Measurements from ENCODE around the gene PDS5A. TPM values are rescaled to one million over a fixed set of nuclear protein-coding genes. Genes with fewer than 3 reads are reported as not detected.
"Not testable (repeated sequence)": the region's sequence is repeated elsewhere in the genome, so short reads cannot be mapped to it uniquely, and the experiment has no call there.

PDS5A gene
- total RNA-seq, 4 donors from 2014 or later, result 42.9 to 107 (median 68.9) TPM

DNA sequence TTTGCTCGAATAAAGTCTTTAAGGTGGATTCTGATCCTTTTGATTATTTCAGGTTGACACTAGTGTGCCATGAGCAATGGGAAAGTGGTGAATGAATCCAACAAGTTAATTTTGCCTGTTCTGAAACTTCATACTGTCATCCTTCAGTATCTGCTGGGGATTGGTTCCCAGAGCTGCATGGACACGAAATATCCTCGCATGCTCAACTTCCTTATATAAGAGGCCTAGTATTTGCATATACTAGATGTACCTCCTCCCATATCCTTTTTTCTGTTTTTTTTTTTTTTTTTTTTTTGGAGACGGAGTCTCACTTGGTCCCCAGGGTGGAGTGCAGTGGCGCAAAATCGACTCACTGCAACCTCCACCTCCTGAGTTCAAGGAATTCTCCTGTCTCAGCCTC is 23.0 kb upstream of the PDS5A start:
- no peak for DNase-seq
- Histone ChIP-seq H3K4me1 (no peaks in the 10 kb centered on the region), H3K36me3 (no peaks in the 10 kb centered on the region), H3K4me3 (no peak overlapping the region), H3K27ac (no peak overlapping the region), H3K9me3 (no peaks in the 10 kb centered on the region), H3K27me3 (no peaks in the 10 kb centered on the region)
- intact Hi-C loops (cut with DNase I; ENCODE audit: low total_unique reads), result no loop called here
- TF ChIP-seq, protein P1, sequence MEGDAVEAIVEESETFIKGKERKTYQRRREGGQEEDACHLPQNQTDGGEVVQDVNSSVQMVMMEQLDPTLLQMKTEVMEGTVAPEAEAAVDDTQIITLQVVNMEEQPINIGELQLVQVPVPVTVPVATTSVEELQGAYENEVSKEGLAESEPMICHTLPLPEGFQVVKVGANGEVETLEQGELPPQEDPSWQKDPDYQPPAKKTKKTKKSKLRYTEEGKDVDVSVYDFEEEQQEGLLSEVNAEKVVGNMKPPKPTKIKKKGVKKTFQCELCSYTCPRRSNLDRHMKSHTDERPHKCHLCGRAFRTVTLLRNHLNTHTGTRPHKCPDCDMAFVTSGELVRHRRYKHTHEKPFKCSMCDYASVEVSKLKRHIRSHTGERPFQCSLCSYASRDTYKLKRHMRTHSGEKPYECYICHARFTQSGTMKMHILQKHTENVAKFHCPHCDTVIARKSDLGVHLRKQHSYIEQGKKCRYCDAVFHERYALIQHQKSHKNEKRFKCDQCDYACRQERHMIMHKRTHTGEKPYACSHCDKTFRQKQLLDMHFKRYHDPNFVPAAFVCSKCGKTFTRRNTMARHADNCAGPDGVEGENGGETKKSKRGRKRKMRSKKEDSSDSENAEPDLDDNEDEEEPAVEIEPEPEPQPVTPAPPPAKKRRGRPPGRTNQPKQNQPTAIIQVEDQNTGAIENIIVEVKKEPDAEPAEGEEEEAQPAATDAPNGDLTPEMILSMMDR (IDR thresholded peaks at IDR 0.05), result no peak
- TF ChIP-seq POLR2A (IDR thresholded peaks at IDR 0.05), result no peak

GRCh38 chr4:39998659-39999345 is 21.1 kb upstream of the PDS5A start:
- Histone ChIP-seq H3K4me3 (no peak overlapping the region), H3K36me3 (no peaks in the 10 kb centered on the region), H3K27me3 (no peaks in the 10 kb centered on the region), H3K27ac (no peak overlapping the region), H3K4me1 (no peaks in the 10 kb centered on the region), H3K9me3 (no peaks in the 10 kb centered on the region)
- TF ChIP-seq POLR2A (IDR thresholded peaks at IDR 0.05), result no peak
- TF ChIP-seq, protein P1 (IDR thresholded peaks at IDR 0.05), result no peak
- intact Hi-C loops (cut with DNase I; ENCODE audit: low total_unique reads), result no loop called here
- no peak for DNase-seq

DNA sequence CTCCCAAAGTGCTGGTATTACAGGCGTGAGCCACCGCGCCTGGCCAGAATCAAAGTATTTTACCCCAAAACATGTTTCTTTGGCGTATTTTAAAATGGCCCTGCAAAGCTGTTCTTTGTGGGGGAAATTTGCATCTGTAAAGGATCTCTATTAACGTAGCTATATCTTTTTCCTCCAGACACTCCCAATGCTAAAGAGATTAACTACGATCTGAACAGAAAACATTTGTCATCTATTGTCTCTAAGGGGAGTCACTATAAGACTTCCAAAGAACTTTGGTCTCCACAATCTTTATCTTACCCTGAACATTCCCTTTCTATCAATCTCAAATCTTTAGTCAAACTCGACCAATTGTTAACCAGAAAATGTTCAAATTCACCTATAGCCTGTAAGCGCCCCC is 19.1 kb upstream of the PDS5A start:
- no peak for DNase-seq
- Histone ChIP-seq H3K36me3 (no peaks in the 10 kb centered on the region), H3K4me1 (no peaks in the 10 kb centered on the region), H3K4me3 (no peak overlapping the region), H3K27me3 (no peaks in the 10 kb centered on the region), H3K27ac (no peak overlapping the region), H3K9me3 (no peaks in the 10 kb centered on the region)
- TF ChIP-seq POLR2A (IDR thresholded peaks at IDR 0.05), result no peak
- TF ChIP-seq, protein P1 (IDR thresholded peaks at IDR 0.05), result no peak
- intact Hi-C loops (cut with DNase I; ENCODE audit: low total_unique reads), result no loop called here

GRCh38 chr4:39994406-39994805 is 16.7 kb upstream of the PDS5A start:
- Histone ChIP-seq H3K27ac (no peak overlapping the region), H3K4me1 (no peaks in the 10 kb centered on the region), H3K4me3 (no peak overlapping the region), H3K9me3 (no peaks in the 10 kb centered on the region), H3K36me3 (no peaks in the 10 kb centered on the region), H3K27me3 (no peaks in the 10 kb centered on the region)
- no peak for TF ChIP-seq POLR2A (IDR thresholded peaks at IDR 0.05)
- TF ChIP-seq, protein P1 (IDR thresholded peaks at IDR 0.05), result no peak
- intact Hi-C loops (cut with DNase I; ENCODE audit: low total_unique reads), result no loop called here
- DNase-seq, result no peak

DNA sequence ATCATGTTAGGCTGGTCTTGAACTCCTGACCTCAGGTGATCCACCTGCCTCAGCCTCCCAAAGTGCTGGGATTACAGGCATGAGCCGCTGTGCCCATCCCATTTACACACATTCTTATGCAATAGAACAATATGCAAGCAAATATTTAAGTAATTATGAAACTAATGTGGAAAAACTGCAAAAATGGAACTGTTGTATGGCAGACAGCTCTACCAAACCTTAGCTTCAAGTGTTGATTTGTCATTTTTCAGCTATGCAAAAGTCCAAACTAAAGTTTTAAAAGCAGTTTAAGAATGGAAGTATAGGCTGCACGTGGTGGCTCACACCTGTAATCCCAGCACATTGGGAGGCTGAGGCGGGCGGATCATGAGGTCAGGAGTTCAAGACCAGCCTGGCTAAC is 11.7 kb upstream of the PDS5A start:
- DNase-seq; H3K36me3 ChIP-seq; H3K27me3 ChIP-seq; H3K4me3 ChIP-seq; intact Hi-C loops (cut with DNase I; ENCODE audit: low total_unique reads); H3K9me3 ChIP-seq; H3K4me1 ChIP-seq; H3K27ac ChIP-seq: not testable (repeated sequence)

- intact Hi-C loops (cut with DNase I; ENCODE audit: low total_unique reads), result no loop called here
- no peaks in the 10 kb centered on the region for H3K9me3 ChIP-seq
- no peaks in the 10 kb centered on the region for H3K4me1 ChIP-seq
Observed at GRCh38 chr4:39987485-39987884, 9.8 kb upstream of the PDS5A start.

More at GRCh38 chr4:39987485-39987884, 9.8 kb upstream of the PDS5A start:
- H3K36me3 ChIP-seq, result no peaks in the 10 kb centered on the region
- DNase-seq, result no peak
- TF ChIP-seq POLR2A (IDR thresholded peaks at IDR 0.05), result no peak
- TF ChIP-seq, protein P1 (IDR thresholded peaks at IDR 0.05), result no peak
- no peak overlapping the region for H3K27ac ChIP-seq
- no peaks in the 10 kb centered on the region for H3K27me3 ChIP-seq
- H3K4me3 ChIP-seq, result no peak overlapping the region
